ENCODE measurements around the gene FLYWCH1. TPM values are rescaled to one million over a fixed set of nuclear protein-coding genes. Genes with fewer than 3 reads are reported as not detected.

The FLYWCH1 gene
- total RNA-seq, 1 experiment from 2014 or later: 23.3 TPM

DNA sequence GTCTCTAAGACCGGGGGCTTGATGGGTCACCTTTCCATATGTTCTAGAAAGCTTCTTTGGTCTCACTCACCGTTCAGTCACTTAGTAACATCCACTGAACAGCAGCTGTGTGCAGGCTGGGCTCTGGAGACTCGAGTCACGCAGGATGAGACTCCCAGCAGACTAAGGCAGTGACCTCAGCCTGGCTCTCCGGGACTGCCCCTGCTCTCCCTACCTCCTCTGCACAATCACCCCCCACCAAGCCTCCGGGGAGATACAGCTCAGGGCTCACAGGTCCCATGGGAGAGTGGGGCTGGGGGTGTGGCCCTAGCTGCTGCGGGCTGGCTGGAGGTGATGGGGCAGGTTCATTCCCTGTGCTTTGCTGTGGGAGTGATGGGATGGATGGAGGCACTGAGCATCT is 14.6 kb upstream of the FLYWCH1 start:
- H3K27me3 Mint-ChIP-seq (ENCODE audit: insufficient read depth, unreplicated experiment): no peaks in the 10 kb centered on the region
- CTCF ChIA-PET: interaction anchor here (1.2 kb wide), 1 partner anchor 14 kb away, joined by 4 read pairs; the partner anchor contains the start of gene FLYWCH2
- Histone ChIP-seq H3K27me3 (replicated peaks; ENCODE audit: control insufficient read depth, insufficient read depth, low read length) (no peaks in the 10 kb centered on the region), H3K9me3 (no peaks in the 10 kb centered on the region), H3K4me1 (peaks cover 25% of the 10 kb centered on the region), H3K36me3 (ENCODE audit: control insufficient read depth, insufficient read depth, low read length) (no peaks in the 10 kb centered on the region; the same call in 1 of the 2 replicates), H3K4me3 (ENCODE audit: low read depth, low read length) (no peak overlapping the region)
- no peak overlapping the region for H3K27ac Mint-ChIP-seq (ENCODE audit: unreplicated experiment)
- POLR2A ChIA-PET: interaction anchor here (0.6 kb wide), 1 partner anchor 27 kb away, joined by 3 read pairs; no protein-coding TSS in a partner anchor
- DNase-seq: no peak
- intact Hi-C loops (cut with micrococcal nuclease; ENCODE audit: unreplicated experiment): no loop called here
- TF ChIP-seq, protein P1, sequence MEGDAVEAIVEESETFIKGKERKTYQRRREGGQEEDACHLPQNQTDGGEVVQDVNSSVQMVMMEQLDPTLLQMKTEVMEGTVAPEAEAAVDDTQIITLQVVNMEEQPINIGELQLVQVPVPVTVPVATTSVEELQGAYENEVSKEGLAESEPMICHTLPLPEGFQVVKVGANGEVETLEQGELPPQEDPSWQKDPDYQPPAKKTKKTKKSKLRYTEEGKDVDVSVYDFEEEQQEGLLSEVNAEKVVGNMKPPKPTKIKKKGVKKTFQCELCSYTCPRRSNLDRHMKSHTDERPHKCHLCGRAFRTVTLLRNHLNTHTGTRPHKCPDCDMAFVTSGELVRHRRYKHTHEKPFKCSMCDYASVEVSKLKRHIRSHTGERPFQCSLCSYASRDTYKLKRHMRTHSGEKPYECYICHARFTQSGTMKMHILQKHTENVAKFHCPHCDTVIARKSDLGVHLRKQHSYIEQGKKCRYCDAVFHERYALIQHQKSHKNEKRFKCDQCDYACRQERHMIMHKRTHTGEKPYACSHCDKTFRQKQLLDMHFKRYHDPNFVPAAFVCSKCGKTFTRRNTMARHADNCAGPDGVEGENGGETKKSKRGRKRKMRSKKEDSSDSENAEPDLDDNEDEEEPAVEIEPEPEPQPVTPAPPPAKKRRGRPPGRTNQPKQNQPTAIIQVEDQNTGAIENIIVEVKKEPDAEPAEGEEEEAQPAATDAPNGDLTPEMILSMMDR (IDR thresholded peaks at IDR 0.05; ENCODE audit: insufficient read depth in 1 of 2, low read depth in 1 of 2, low read length in 1 of 2, severe bottlenecking in 1 of 2, unreplicated experiment in 1 of 2): no peak
- no peaks in the 10 kb centered on the region for H3K4me1 Mint-ChIP-seq (ENCODE audit: low read depth, unreplicated experiment)
- H3K9me3 Mint-ChIP-seq (ENCODE audit: unreplicated experiment): no peaks in the 10 kb centered on the region
- H3K36me3 Mint-ChIP-seq (ENCODE audit: insufficient read depth, unreplicated experiment): no peaks in the 10 kb centered on the region
- H3K4me3 Mint-ChIP-seq (ENCODE audit: unreplicated experiment): no peak overlapping the region
- BruUV-seq (replicated peaks): no TSS peak

DNA sequence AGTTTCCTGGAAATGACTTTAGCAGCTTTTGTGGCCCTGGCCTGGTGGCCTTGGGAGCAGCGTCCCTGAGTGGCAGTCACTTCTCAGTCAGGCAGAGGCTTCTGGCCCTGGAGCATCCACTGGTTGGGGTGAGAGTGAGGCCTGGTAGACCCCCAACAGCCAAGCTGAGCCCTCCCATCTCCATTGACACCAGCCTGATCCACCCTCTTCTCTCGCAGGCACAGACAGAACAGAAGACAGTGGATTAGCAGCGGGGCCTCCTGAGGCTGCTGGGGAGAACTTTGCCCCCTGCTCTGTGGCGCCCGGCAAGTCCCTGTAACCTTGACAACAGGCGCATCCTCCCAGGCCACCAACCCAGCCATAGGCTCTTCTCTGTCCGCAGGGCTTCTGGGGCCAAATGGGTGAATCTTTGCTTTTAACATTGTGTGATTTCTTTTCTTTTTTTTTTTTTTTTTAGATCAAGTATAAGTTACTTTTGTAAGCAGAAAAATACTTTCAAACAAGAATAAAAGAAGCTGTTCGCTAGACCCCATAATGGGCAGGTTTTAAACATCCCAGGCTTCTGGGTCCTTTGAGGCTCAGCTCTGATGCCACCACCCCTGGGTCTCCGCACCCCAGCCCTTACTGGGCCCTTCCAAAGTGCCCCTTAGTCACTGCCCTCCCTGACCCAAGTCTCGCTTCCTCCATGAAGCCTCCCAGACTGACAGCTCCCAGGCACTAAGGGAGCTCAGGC is 12.7 kb upstream of the FLYWCH1 start:
- Mint-ChIP-seq H3K27ac (ENCODE audit: unreplicated experiment) (peak overlapping the region; percentile 66), H3K36me3 (ENCODE audit: insufficient read depth, unreplicated experiment) (peaks cover 3% of the 10 kb centered on the region), H3K4me1 (ENCODE audit: low read depth, unreplicated experiment) (peaks cover 4% of the 10 kb centered on the region), H3K27me3 (ENCODE audit: insufficient read depth, unreplicated experiment) (no peaks in the 10 kb centered on the region), H3K4me3 (ENCODE audit: unreplicated experiment) (peak overlapping the region; percentile 23), H3K9me3 (ENCODE audit: unreplicated experiment) (no peaks in the 10 kb centered on the region)
- TF ChIP-seq, protein P1 (IDR thresholded peaks at IDR 0.05; ENCODE audit: insufficient read depth in 1 of 2, low read depth in 1 of 2, low read length in 1 of 2, severe bottlenecking in 1 of 2, unreplicated experiment in 1 of 2): no peak
- ChIA-PET POLR2A (interaction anchor here (0.6 to 1.3 kb wide), 4 partner anchors 12 to 45 kb away, joined by 4 to 7 read pairs (median 5); partner anchors contain the start of genes FLYWCH1 and FLYWCH2), CTCF (interaction anchor here (0.6 to 1.5 kb wide), 2 partner anchors 16 to 22 kb away, joined by 3 to 7 read pairs; partner anchors contain the start of gene FLYWCH2)
- no TSS peak for BruUV-seq (replicated peaks)
- intact Hi-C loops (cut with micrococcal nuclease; ENCODE audit: unreplicated experiment): no loop called here
- no peaks in the 10 kb centered on the region for H3K9me3 ChIP-seq
- DNase-seq: peak; percentile 69 to 78
- no peaks in the 10 kb centered on the region; the same call in 1 of the 2 replicates for H3K36me3 ChIP-seq (ENCODE audit: control insufficient read depth, insufficient read depth, low read length)
- no peak overlapping the region for H3K4me3 ChIP-seq (ENCODE audit: low read depth, low read length)
- H3K27me3 ChIP-seq (replicated peaks; ENCODE audit: control insufficient read depth, insufficient read depth, low read length): no peaks in the 10 kb centered on the region
- H3K4me1 ChIP-seq: peaks cover 25% of the 10 kb centered on the region

DNA sequence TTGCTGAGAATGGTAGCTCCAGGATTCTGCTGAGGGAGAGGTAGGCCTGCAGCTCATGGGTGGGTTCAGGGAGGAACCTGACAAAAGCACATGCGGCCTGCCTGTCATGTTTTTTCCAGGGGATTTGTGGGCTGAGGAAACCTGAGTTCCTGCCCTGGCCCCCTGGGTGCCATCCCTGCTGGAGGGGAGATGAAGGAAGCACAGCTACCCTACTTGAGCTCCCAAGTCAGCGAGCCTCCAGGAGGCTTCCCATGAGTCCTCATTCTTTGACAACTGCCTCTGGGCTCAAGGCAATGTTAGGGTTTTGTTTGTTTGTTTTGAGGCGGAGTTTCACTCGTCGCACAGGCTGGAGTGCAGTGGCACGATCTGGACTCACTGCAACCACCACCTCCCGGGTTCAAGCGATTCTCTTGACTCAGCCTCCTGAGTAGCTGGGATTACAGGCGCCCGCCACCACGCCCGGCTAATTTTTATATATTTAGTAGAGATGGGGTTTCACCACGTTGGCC is 12.1 kb upstream of the FLYWCH1 start:
- intact Hi-C loops (cut with micrococcal nuclease; ENCODE audit: unreplicated experiment): no loop called here
- BruUV-seq (replicated peaks): no TSS peak
- TF ChIP-seq, protein P1 (IDR thresholded peaks at IDR 0.05; ENCODE audit: insufficient read depth in 1 of 2, low read depth in 1 of 2, low read length in 1 of 2, severe bottlenecking in 1 of 2, unreplicated experiment in 1 of 2): no peak

More for the DNA sequence above, 12.1 kb upstream of the FLYWCH1 start:
- Histone ChIP-seq H3K27me3 (replicated peaks; ENCODE audit: control insufficient read depth, insufficient read depth, low read length) (no peaks in the 10 kb centered on the region), H3K36me3 (ENCODE audit: control insufficient read depth, insufficient read depth, low read length) (no peaks in the 10 kb centered on the region; the same call in 1 of the 2 replicates), H3K4me3 (ENCODE audit: low read depth, low read length) (no peak overlapping the region), H3K9me3 (no peaks in the 10 kb centered on the region), H3K4me1 (peaks cover 25% of the 10 kb centered on the region)
- H3K27ac Mint-ChIP-seq (ENCODE audit: unreplicated experiment): no peak overlapping the region
- ChIA-PET POLR2A (interaction anchor here (0.6 to 1.3 kb wide), 4 partner anchors 12 to 46 kb away, joined by 4 to 7 read pairs (median 5); partner anchors contain the start of genes FLYWCH1 and FLYWCH2), CTCF (interaction anchor here (1.5 kb wide), 1 partner anchor 17 kb away, joined by 7 read pairs; the partner anchor contains the start of gene FLYWCH2)
- H3K27me3 Mint-ChIP-seq (ENCODE audit: insufficient read depth, unreplicated experiment): no peaks in the 10 kb centered on the region
- no peak for DNase-seq
- peaks cover 5% of the 10 kb centered on the region for H3K4me1 Mint-ChIP-seq (ENCODE audit: low read depth, unreplicated experiment)
- no peaks in the 10 kb centered on the region for H3K9me3 Mint-ChIP-seq (ENCODE audit: unreplicated experiment)
- H3K4me3 Mint-ChIP-seq (ENCODE audit: unreplicated experiment): no peak overlapping the region
- H3K36me3 Mint-ChIP-seq (ENCODE audit: insufficient read depth, unreplicated experiment): peaks cover 6% of the 10 kb centered on the region

Measured in Caco-2 (cell line).